Measurements from ENCODE around the gene PMPCB.

DNA sequence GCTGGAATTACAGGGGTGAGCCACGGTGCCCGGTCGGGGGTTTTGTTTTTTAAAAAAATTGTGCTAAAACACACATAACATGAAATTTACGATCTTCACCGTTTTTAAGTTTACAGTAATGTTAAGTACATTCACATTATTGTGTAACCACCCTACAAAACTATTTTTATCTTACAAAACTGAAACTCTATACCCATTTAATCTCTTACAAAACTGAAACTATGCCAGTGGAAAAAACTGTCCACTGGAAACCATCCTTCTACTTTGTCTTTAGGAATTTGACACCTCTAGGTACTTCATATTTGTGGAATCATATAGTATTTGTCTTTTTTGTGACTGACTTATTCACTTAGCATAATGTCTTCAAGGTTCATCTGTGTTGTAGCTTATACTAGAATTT lies 49.2 kb downstream of the PMPCB start:
- no peak for TF ChIP-seq CTCF (IDR thresholded peaks at IDR 0.05; ENCODE audit: borderline replicate concordance, extremely low read depth, low read length, poor library complexity, severe bottlenecking)
- TF ChIP-seq EZH2 (IDR thresholded peaks at IDR 0.05; ENCODE audit: borderline replicate concordance, low read depth, low read length, severe bottlenecking), result no peak

Measured in DND-41 (cell line).